GM13976 (cell line): ENCODE results near the gene GLI3.

Source experiments
- DNase-seq: peaks from one replicate; pipeline ENCODE4 v3.0.0; 2012; ENCODE audit warnings: low spot score
- in situ Hi-C: fragments of 300-500 bp; cut with MboI; formaldehyde crosslinking; loops from one replicate; pipeline ENCODE4 v1.12.0; 2022; ENCODE audit warnings: low sequenced_read_pairs, mixed read lengths, inconsistent platforms; ENCODE audit not compliant: unreplicated experiment
- TF ChIP-seq, protein P1 (sequence below): IDR thresholded peaks from 2 replicates; pipeline ENCODE4 v1.5.1; 2012; ENCODE audit warnings: borderline replicate concordance, mild to moderate bottlenecking; ENCODE audit not compliant: insufficient read depth; ENCODE audit errors: extremely low read depth, missing control alignments, control extremely low read depth

The GLI3 gene

DNA sequence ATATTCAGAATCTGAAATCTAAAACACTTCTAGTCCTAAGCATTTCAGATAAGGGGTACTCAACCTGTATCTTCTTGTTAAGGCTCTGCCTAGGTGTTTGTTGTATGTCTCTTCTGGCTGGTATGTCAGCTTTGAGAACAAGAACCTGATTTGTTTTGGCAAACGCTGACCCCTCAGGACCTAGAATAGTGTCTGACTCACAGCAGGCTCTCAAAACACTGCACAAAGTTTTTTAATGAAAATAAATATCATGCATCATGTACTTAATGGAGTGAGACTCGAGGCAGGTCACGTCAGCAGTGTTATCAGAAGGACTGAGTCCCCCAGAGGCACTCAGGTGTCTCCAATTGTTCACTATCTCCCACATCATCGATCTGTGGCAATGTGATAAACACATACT lies 99.1 kb downstream of the GLI3 start:
- in situ Hi-C loops: no loop called here
- DNase-seq: no peak
- TF ChIP-seq, protein P1, sequence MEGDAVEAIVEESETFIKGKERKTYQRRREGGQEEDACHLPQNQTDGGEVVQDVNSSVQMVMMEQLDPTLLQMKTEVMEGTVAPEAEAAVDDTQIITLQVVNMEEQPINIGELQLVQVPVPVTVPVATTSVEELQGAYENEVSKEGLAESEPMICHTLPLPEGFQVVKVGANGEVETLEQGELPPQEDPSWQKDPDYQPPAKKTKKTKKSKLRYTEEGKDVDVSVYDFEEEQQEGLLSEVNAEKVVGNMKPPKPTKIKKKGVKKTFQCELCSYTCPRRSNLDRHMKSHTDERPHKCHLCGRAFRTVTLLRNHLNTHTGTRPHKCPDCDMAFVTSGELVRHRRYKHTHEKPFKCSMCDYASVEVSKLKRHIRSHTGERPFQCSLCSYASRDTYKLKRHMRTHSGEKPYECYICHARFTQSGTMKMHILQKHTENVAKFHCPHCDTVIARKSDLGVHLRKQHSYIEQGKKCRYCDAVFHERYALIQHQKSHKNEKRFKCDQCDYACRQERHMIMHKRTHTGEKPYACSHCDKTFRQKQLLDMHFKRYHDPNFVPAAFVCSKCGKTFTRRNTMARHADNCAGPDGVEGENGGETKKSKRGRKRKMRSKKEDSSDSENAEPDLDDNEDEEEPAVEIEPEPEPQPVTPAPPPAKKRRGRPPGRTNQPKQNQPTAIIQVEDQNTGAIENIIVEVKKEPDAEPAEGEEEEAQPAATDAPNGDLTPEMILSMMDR: no peak

GRCh38 chr7:42137431-42137830 lies 99.6 kb downstream of the GLI3 start:
- in situ Hi-C loops: no loop called here
- DNase-seq: no peak
- TF ChIP-seq, protein P1: no peak

GRCh38 chr7:42135728-42136127 lies 101.3 kb downstream of the GLI3 start:
- in situ Hi-C loops: no loop called here
- DNase-seq: no peak

DNA sequence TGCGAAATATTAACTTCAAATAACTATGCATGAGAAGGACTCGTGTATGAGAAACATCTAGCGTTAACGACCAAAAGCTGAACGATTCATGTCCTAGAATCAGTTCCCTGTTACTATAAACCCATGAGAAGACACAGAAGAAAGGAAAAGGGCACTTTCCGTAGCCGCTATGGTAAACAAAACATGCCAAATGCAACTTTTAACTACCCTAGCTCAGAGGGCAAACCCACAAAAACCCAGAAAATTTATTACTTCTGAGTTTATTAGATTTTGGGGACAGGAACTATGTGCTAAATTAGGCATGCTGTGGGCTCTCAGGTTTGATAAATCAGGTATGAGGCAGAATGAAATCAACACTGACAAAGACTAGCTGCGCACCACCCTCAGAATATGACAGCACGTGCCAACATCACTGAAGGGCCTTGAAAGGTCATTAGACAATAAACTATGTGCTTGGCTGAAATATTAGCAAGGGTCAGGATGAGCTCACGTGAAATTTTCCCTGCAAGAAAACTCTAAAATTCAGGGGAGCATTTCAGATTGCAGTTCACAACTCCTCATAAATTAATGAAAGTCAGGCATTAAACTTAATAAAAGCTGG lies 102.6 kb downstream of the GLI3 start:
- in situ Hi-C loops: no loop called here
- no peak for DNase-seq
- TF ChIP-seq, protein P1: no peak

More at GRCh38 chr7:42135728-42136127, 101.3 kb downstream of the GLI3 start:
- TF ChIP-seq, protein P1: no peak

GRCh38 chr7:42133321-42133720 lies 103.7 kb downstream of the GLI3 start:
- DNase-seq: no peak
- TF ChIP-seq, protein P1: no peak
- in situ Hi-C loops: no loop called here

DNA sequence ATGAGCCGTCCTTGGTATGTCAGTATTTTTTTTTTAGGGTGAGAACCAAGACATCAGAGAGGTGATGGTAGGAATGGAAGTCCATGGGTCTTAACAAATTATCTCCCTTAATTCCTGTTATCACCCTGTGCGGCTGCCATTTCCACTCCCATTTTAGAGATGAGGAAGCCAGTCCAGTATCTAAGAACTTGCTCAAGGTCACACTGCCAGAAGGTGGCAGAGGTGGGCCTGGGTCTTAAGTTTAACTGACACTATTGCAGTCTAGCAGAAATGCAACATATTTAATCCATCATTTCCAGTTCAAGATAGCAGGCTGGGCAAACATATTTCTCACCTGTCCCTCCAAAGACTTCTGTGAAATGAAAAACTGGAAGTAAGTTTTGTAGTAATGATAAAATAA lies 108.3 kb downstream of the GLI3 start:
- no peak for DNase-seq

GRCh38 chr7:42127232-42127622 lies 109.8 kb downstream of the GLI3 start:
- TF ChIP-seq, protein P1: no peak
- DNase-seq: no peak
- in situ Hi-C loops: no loop called here

More for the DNA sequence above, 108.3 kb downstream of the GLI3 start:
- in situ Hi-C loops: no loop called here
- TF ChIP-seq, protein P1: no peak
